GM12891 (cell line): ENCODE measurements around the gene WSCD1.

ENCODE experiments used
- POLR2A ChIP-seq: IDR thresholded peaks from 2 replicates; pipeline ENCODE4 v1.6.1; 2011; ENCODE audit warnings: low read depth, low read length, control low read depth
- POLR2AphosphoS5 ChIP-seq: IDR thresholded peaks from 2 replicates; pipeline ENCODE4 v1.6.1; 2011; ENCODE audit warnings: low read depth, low read length, control low read depth
- TAF1 ChIP-seq: IDR thresholded peaks from 2 replicates; pipeline ENCODE4 v1.6.1; 2011; ENCODE audit warnings: low read depth, low read length, control low read depth

- no peak for TF ChIP-seq POLR2AphosphoS5
- TF ChIP-seq POLR2A: no peak
- TF ChIP-seq TAF1: no peak
These were observed 25.9 kb upstream of the WSCD1 start for GRCh38 chr17:6044261-6044660.
